ENCODE results near the gene TNFSF15. TPM values are rescaled to one million over a fixed set of nuclear protein-coding genes. Genes with fewer than 3 reads are reported as not detected.
"Not testable (repeated sequence)": the region's sequence is repeated elsewhere in the genome, so short reads cannot be mapped to it uniquely, and the experiment has no call there.

The TNFSF15 gene
- polyA plus RNA-seq, 1 donor = 10.2 TPM

DNA sequence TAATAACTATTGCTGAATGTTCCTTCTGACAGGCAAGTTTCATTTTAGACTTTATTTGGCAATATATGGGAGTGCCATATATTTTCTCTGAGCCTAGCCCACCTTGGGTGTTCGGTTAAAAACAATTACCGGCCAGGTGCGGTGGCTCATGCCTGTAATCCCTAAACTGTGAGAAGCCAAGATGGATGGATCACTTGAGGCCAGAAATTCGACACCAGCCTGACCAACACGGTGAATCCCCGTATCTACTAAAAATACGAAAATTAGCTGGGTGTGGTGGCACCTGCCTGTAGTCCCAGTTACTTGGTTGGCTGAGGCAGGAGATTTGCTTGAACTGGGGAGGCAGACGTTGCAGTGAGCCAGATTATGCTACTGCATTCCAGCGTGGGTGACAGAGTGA is 47.9 kb downstream of the TNFSF15 start:
- Histone ChIP-seq H3K4me1 (ENCODE audit: control insufficient read depth, insufficient read depth, low read length) (no peaks in the 10 kb centered on the region), H3K27ac (ENCODE audit: low read length) (no peak overlapping the region), H3K4me3 (ENCODE audit: low read length) (no peak overlapping the region), H3K27me3 (ENCODE audit: control insufficient read depth, insufficient read depth, low read length) (no peaks in the 10 kb centered on the region), H3K9me3 (ENCODE audit: control insufficient read depth, low read depth, low read length) (peaks cover 5% of the 10 kb centered on the region), H3K36me3 (ENCODE audit: control insufficient read depth, insufficient read depth, low read length) (no peaks in the 10 kb centered on the region)
- no peak for DNase-seq
- WGBS (ENCODE audit: insufficient coverage, low lambda C conversion rate) = no CpG with 5 or more reads among the region's 9 CpGs

DNA sequence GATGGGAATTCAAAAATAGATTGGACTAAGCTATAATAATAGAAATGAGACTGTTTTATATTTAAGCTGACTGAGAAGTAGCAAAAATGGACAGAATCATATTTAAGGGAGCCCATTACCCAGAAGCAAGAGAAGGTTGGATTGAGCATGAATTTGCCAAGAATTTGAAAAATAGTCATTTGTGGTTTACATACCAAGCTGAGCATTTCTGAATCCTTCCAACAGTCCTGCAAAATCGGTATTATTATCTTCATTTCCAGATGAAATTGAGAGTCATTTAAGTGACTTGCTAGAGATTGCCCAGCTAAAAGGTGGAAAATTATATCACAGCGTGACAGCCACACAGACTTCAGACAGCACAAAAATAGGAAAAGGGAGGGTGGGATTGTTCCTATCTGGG is 48.4 kb downstream of the TNFSF15 start:
- Histone ChIP-seq H3K4me1 (ENCODE audit: control insufficient read depth, insufficient read depth, low read length) (no peaks in the 10 kb centered on the region), H3K27me3 (ENCODE audit: control insufficient read depth, insufficient read depth, low read length) (no peaks in the 10 kb centered on the region), H3K36me3 (ENCODE audit: control insufficient read depth, insufficient read depth, low read length) (no peaks in the 10 kb centered on the region), H3K9me3 (ENCODE audit: control insufficient read depth, low read depth, low read length) (peaks cover 5% of the 10 kb centered on the region), H3K4me3 (ENCODE audit: low read length) (no peak overlapping the region), H3K27ac (ENCODE audit: low read length) (no peak overlapping the region)
- no CpG with 5 or more reads among the region's 2 CpGs for WGBS (ENCODE audit: insufficient coverage, low lambda C conversion rate)
- no peak for DNase-seq

DNA sequence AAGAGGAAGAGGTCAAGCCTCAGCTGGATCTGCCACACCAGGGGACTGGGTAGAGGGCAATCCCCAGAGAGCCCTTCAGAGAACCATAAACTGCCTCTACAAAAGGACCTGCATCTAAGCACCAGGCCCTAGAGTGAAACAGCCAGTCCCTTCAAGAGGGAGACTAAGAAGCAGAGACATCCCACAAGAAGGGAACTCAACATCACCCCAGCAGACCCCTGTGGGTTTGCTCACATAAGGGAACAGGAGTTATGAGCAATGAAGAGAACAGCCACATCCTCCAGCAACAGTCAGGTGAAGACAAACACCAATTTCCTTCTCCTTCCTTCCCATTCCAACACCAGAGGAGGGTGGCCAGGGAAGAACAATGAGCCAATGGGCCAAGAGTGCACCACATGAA is 48.9 kb downstream of the TNFSF15 start:
- Histone ChIP-seq H3K4me1 (ENCODE audit: control insufficient read depth, insufficient read depth, low read length) (no peaks in the 10 kb centered on the region), H3K27me3 (ENCODE audit: control insufficient read depth, insufficient read depth, low read length) (no peaks in the 10 kb centered on the region), H3K27ac (ENCODE audit: low read length) (no peak overlapping the region)

GRCh38 chr9:114754581-114754980 is 51.3 kb downstream of the TNFSF15 start:
- 100% methylated on average over 1 of the region's 3 CpGs for WGBS (ENCODE audit: insufficient coverage, low lambda C conversion rate)
- DNase-seq = no peak
- Histone ChIP-seq H3K4me1 (ENCODE audit: control insufficient read depth, insufficient read depth, low read length) (no peaks in the 10 kb centered on the region), H3K9me3 (ENCODE audit: control insufficient read depth, low read depth, low read length) (peaks cover 5% of the 10 kb centered on the region), H3K36me3 (ENCODE audit: control insufficient read depth, insufficient read depth, low read length) (no peaks in the 10 kb centered on the region), H3K27me3 (ENCODE audit: control insufficient read depth, insufficient read depth, low read length) (no peaks in the 10 kb centered on the region), H3K27ac (ENCODE audit: low read length) (no peak overlapping the region), H3K4me3 (ENCODE audit: low read length) (no peak overlapping the region)

More for the DNA sequence above, 48.9 kb downstream of the TNFSF15 start:
- Histone ChIP-seq H3K9me3 (ENCODE audit: control insufficient read depth, low read depth, low read length) (peaks cover 5% of the 10 kb centered on the region), H3K36me3 (ENCODE audit: control insufficient read depth, insufficient read depth, low read length) (no peaks in the 10 kb centered on the region), H3K4me3 (ENCODE audit: low read length) (no peak overlapping the region)
- no peak for DNase-seq

- no peak overlapping the region for H3K27ac ChIP-seq (ENCODE audit: low read length)
- no peak for DNase-seq
- no CpG with 5 or more reads among the region's 2 CpGs for WGBS (ENCODE audit: insufficient coverage, low lambda C conversion rate)
Measured at GRCh38 chr9:114746591-114747346, 59.1 kb downstream of the TNFSF15 start.

DNA sequence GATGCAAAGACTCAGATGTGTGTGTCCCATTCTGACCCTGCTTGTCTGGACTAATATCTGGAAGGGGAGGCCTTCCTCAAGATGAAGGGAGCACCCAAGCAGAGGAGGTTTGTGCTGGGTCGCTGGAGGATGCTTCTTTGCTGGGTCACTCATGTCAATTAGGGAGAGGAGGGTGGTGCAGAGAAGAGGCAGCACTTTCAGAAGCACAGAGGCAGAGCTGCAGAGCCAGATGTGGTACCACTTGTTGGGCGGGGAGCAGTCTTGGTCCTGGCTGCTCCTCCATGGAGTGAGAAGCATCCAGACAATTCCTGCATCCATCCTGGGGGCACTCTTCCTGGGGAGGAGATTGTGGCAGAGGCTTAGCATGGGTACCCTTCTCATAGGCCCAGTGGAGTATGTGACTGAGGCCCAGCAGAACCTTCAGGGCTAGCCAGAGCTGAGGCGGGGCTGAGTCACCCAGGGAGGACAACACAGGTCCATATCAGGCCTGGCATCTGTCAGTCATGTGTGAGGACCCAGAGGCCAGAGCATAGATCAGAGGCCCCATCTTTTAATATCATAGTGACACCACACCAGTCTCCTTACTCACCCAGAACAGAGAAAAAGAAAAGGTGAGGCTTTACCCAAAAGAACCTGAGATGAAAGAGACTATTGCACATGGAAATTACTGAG is 59.8 kb downstream of the TNFSF15 start:
- H3K27me3 ChIP-seq (ENCODE audit: control insufficient read depth, insufficient read depth, low read length) = no peaks in the 10 kb centered on the region
- H3K4me3 ChIP-seq (ENCODE audit: low read length) = no peak overlapping the region
- no peak overlapping the region for H3K27ac ChIP-seq (ENCODE audit: low read length)
- no peaks in the 10 kb centered on the region for H3K4me1 ChIP-seq (ENCODE audit: control insufficient read depth, insufficient read depth, low read length)
- no CpG with 5 or more reads among the region's 3 CpGs for WGBS (ENCODE audit: insufficient coverage, low lambda C conversion rate)
- no peaks in the 10 kb centered on the region for H3K36me3 ChIP-seq (ENCODE audit: control insufficient read depth, insufficient read depth, low read length)
- no peak for DNase-seq
- H3K9me3 ChIP-seq (ENCODE audit: control insufficient read depth, low read depth, low read length) = no peaks in the 10 kb centered on the region

More at GRCh38 chr9:114746591-114747346, 59.1 kb downstream of the TNFSF15 start:
- Histone ChIP-seq H3K4me3 (ENCODE audit: low read length) (no peak overlapping the region), H3K27me3 (ENCODE audit: control insufficient read depth, insufficient read depth, low read length) (no peaks in the 10 kb centered on the region), H3K4me1 (ENCODE audit: control insufficient read depth, insufficient read depth, low read length) (no peaks in the 10 kb centered on the region), H3K9me3 (ENCODE audit: control insufficient read depth, low read depth, low read length) (no peaks in the 10 kb centered on the region), H3K36me3 (ENCODE audit: control insufficient read depth, insufficient read depth, low read length) (no peaks in the 10 kb centered on the region)

DNA sequence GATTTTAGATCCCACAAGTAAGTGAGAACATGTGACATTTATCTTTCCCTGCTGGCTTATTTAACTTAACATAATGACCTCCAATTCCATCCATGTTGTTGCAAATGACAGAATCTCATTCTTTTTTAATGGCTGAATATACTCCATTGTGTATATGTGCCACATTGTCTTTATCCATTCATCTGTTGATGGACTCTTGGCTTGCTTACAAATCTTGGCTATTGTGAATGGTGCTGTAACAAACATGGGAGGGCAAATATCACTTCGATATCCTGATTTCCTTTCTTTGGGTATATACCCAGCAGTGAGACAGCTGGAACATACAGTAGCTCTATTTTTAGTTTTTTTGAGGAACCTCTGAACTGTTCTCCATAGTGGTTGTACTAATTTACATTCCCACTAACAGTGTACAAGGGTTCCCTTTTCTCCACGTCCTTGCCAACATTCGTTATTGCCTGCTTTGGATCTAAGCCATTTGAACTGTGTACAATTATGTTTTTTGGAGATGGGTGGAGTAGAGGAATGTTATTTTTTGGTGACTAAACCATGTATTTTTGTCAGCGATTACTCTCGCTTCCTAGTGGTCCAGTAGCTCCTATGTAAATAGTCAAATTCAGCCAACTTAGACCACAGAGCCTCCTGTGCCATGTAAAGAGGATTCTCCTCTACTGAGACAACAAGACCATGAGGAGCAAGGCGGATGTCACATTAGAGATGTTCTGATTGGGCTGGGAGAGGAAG is 60.6 kb downstream of the TNFSF15 start:
- no CpG with 5 or more reads among the region's 6 CpGs for WGBS (ENCODE audit: insufficient coverage, low lambda C conversion rate)

GRCh38 chr9:114743446-114743845 is 62.4 kb downstream of the TNFSF15 start:
- Histone ChIP-seq H3K27me3 (ENCODE audit: control insufficient read depth, insufficient read depth, low read length) (no peaks in the 10 kb centered on the region), H3K27ac (ENCODE audit: low read length) (no peak overlapping the region), H3K4me1 (ENCODE audit: control insufficient read depth, insufficient read depth, low read length) (no peaks in the 10 kb centered on the region), H3K36me3 (ENCODE audit: control insufficient read depth, insufficient read depth, low read length) (no peaks in the 10 kb centered on the region), H3K4me3 (ENCODE audit: low read length) (no peak overlapping the region), H3K9me3 (ENCODE audit: control insufficient read depth, low read depth, low read length) (no peaks in the 10 kb centered on the region)
- WGBS (ENCODE audit: insufficient coverage, low lambda C conversion rate) = no CpG with 5 or more reads among the region's 3 CpGs
- DNase-seq = no peak

More for the DNA sequence above, 60.6 kb downstream of the TNFSF15 start:
- Histone ChIP-seq H3K4me1 (ENCODE audit: control insufficient read depth, insufficient read depth, low read length) (no peaks in the 10 kb centered on the region), H3K27me3 (ENCODE audit: control insufficient read depth, insufficient read depth, low read length) (no peaks in the 10 kb centered on the region), H3K36me3 (ENCODE audit: control insufficient read depth, insufficient read depth, low read length) (no peaks in the 10 kb centered on the region), H3K4me3 (ENCODE audit: low read length) (no peak overlapping the region), H3K9me3 (ENCODE audit: control insufficient read depth, low read depth, low read length) (no peaks in the 10 kb centered on the region), H3K27ac (ENCODE audit: low read length) (no peak overlapping the region)
- DNase-seq = no peak

GRCh38 chr9:114742947-114743346 is 62.9 kb downstream of the TNFSF15 start:
- Histone ChIP-seq H3K4me1 (ENCODE audit: control insufficient read depth, insufficient read depth, low read length) (no peaks in the 10 kb centered on the region), H3K9me3 (ENCODE audit: control insufficient read depth, low read depth, low read length) (no peaks in the 10 kb centered on the region), H3K27ac (ENCODE audit: low read length) (no peak overlapping the region), H3K36me3 (ENCODE audit: control insufficient read depth, insufficient read depth, low read length) (no peaks in the 10 kb centered on the region), H3K27me3 (ENCODE audit: control insufficient read depth, insufficient read depth, low read length) (no peaks in the 10 kb centered on the region), H3K4me3 (ENCODE audit: low read length) (no peak overlapping the region)
- no peak for DNase-seq
- 92% methylated on average over 2 of the region's 2 CpGs for WGBS (ENCODE audit: insufficient coverage, low lambda C conversion rate)

DNA sequence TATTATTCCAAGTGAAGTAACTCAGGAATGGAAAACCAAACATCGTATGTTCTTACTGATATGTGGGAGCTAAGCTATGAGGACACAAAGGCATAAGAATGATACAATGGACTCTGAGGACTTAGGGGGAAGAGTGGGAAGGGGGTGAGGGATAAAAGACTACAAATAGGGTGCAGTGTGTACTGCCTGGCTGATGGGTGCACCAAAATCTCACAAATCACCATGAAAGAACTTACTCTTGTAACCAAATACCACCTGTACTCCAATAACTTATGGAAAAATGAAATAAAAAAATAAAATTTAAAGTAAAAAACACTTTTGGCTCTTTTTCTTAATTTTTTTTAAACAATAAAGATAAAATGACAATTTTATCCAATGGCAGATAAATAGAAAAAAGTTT is 64.3 kb downstream of the TNFSF15 start:
- not testable (repeated sequence) for H3K27ac ChIP-seq (ENCODE audit: low read length); H3K36me3 ChIP-seq (ENCODE audit: control insufficient read depth, insufficient read depth, low read length); H3K4me1 ChIP-seq (ENCODE audit: control insufficient read depth, insufficient read depth, low read length); H3K27me3 ChIP-seq (ENCODE audit: control insufficient read depth, insufficient read depth, low read length); H3K9me3 ChIP-seq (ENCODE audit: control insufficient read depth, low read depth, low read length); H3K4me3 ChIP-seq (ENCODE audit: low read length); DNase-seq
- no CpG with 5 or more reads among the region's 1 CpG for WGBS (ENCODE audit: insufficient coverage, low lambda C conversion rate)

Data from large intestine (tissue), 3 donors.